Esophagus squamous epithelium (tissue), 5 donors: Measurements from ENCODE around the gene PHC2. TPM values are rescaled to one million over a fixed set of nuclear protein-coding genes. Genes with fewer than 3 reads are reported as not detected.

Experiments used
- DNase-seq: peaks from one replicate; lab custom pipeline; 2025; lab: John Stamatoyannopoulos, UW
- H3K27ac ChIP-seq, 4 donors: fragments of 200-600 bp; sonication (generic); one replicate each; pipeline ENCODE4 v1.5.1; 2016 to 2019; ENCODE audit warnings: mild to moderate bottlenecking in 1 of 4
- H3K27me3 ChIP-seq, 4 donors: fragments of 200-600 bp; sonication (generic); 1 replicate in 3 of 4; 2 replicates in 1 of 4; pipeline versions ENCODE4 v1.5.1 to v1.6.0; 2017 to 2021; ENCODE audit warnings: antibody characterized with exemption in 1 of 4
- H3K36me3 ChIP-seq, 3 donors: fragments of 200-600 bp; sonication (generic); one replicate each; pipeline ENCODE4 v1.5.1; 2016 to 2019
- H3K4me1 ChIP-seq, 3 donors: fragments of 200-600 bp; sonication (generic); one replicate each; pipeline ENCODE4 v1.5.1; 2017 to 2019
- H3K4me3 ChIP-seq, 4 donors: fragments of 200-600 bp; sonication (generic); 1 replicate in 3 of 4; 2 replicates in 1 of 4; pipeline ENCODE4 v1.5.1; 2016 to 2019; ENCODE audit warnings: mild to moderate bottlenecking in 2 of 4, moderate library complexity in 1 of 4
- H3K9me3 ChIP-seq, 3 donors: fragments of 200-600 bp; sonication (generic); one replicate each; pipeline ENCODE4 v1.5.1; 2016 to 2019
- CTCF ChIP-seq, 6 experiments: fragments of 450-650 bp in 4 of 6; fragments of 200-600 bp in 2 of 6; sonication (generic) in 2 of 6; IDR thresholded peaks; one replicate each; pipeline ENCODE4 v1.5.1; 2016 to 2019; ENCODE audit warnings: antibody characterized with exemption in 6 of 6, mild to moderate bottlenecking in 4 of 6, moderate library complexity in 4 of 6
- POLR2A ChIP-seq, 4 donors: fragments of 450-650 bp; IDR thresholded peaks; one replicate each; pipeline ENCODE4 v1.6.1; 2017; ENCODE audit warnings: antibody characterized with exemption in 4 of 4, mild to moderate bottlenecking in 4 of 4, moderate library complexity in 3 of 4
- WGBS, 2 donors: methylation state at CpG; one replicate each; pipeline ENCODE4 v1.1.5; 2018; 5-methylcytosine and 5-hydroxymethylcytosine counted together
- intact Hi-C: fragments of 100-400 bp; cut with DNase I; formaldehyde crosslinking; loops from one replicate; pipeline ENCODE4 v1.15.0; 2022
- total RNA-seq, 4 donors: library from RNA; depleted of rRNA; stranded (reverse); fragments of >200 nt; gene quantifications; one replicate each; pipeline ENCODE4 v1.1.0, GENCODE V29; 2016
- donor health status: DM: yes; HTN: yes; CAD: no.

Gene PHC2
- total RNA-seq, 4 donors from 2014 or later = 27.4 to 92.1 (median 50.6) TPM

GRCh38 chr1:33414879-33415278, 16.0 kb downstream of the PHC2 start:
- intact Hi-C loops = no loop called here
- TF ChIP-seq CTCF (IDR thresholded peaks at IDR 0.05) = no peak
- no peak for TF ChIP-seq POLR2A (IDR thresholded peaks at IDR 0.05)
- H3K4me1 ChIP-seq = peaks cover 0 to 11% (median 0%) of the 10 kb centered on the region in 3 donors

GRCh38 chr1:33410091-33410701, 20.7 kb downstream of the PHC2 start:
- DNase-seq = no peak
- H3K36me3 ChIP-seq = no peaks in the 10 kb centered on the region
- H3K9me3 ChIP-seq = peaks cover 0 to 4% (median 0%) of the 10 kb centered on the region in 3 donors
- H3K4me3 ChIP-seq = no peak overlapping the region
- TF ChIP-seq CTCF (IDR thresholded peaks at IDR 0.05) = no peak
- TF ChIP-seq POLR2A (IDR thresholded peaks at IDR 0.05) = no peak
- no peaks in the 10 kb centered on the region for H3K27me3 ChIP-seq
- 63 to 64% methylated on average over 4 to 5 of the region's 5 CpGs for WGBS, 2 donors
- H3K4me1 ChIP-seq = peaks cover 0 to 13% (median 0%) of the 10 kb centered on the region in 3 donors
- peak overlapping the region in 2 of 4 donors; percentile 30 to 50 for H3K27ac ChIP-seq
- intact Hi-C loops = no loop called here

More at GRCh38 chr1:33414879-33415278, 16.0 kb downstream of the PHC2 start:
- Histone ChIP-seq H3K4me3 (no peak overlapping the region), H3K27ac (no peak overlapping the region), H3K9me3 (peaks cover 0 to 34% (median 4%) of the 10 kb centered on the region in 3 donors), H3K36me3 (no peaks in the 10 kb centered on the region), H3K27me3 (no peaks in the 10 kb centered on the region)
- 82 to 87% methylated on average over 5 of the region's 5 CpGs for WGBS, 2 donors
- no peak for DNase-seq

- Histone ChIP-seq H3K27ac (no peak overlapping the region), H3K27me3 (no peaks in the 10 kb centered on the region), H3K36me3 (no peaks in the 10 kb centered on the region), H3K9me3 (no peaks in the 10 kb centered on the region), H3K4me1 (peaks cover 0 to 13% (median 0%) of the 10 kb centered on the region in 3 donors), H3K4me3 (no peak overlapping the region)
- TF ChIP-seq CTCF (IDR thresholded peaks at IDR 0.05) = no peak
- 69 to 73% methylated on average over 2 of the region's 2 CpGs for WGBS, 2 donors
- intact Hi-C loops = no loop called here
- no peak for DNase-seq
These were observed 22.8 kb downstream of the PHC2 start for GRCh38 chr1:33408093-33408436.

GRCh38 chr1:33407352-33408092, 23.4 kb downstream of the PHC2 start:
- no peaks in the 10 kb centered on the region for H3K36me3 ChIP-seq
- 63 to 67% methylated on average over 1 of the region's 1 CpG for WGBS, 2 donors
- TF ChIP-seq POLR2A (IDR thresholded peaks at IDR 0.05) (no peak), CTCF (IDR thresholded peaks at IDR 0.05) (no peak)
- DNase-seq = no peak
- H3K27me3 ChIP-seq = no peaks in the 10 kb centered on the region
- no peaks in the 10 kb centered on the region for H3K9me3 ChIP-seq
- no peak overlapping the region for H3K4me3 ChIP-seq
- intact Hi-C loops = no loop called here
- no peak overlapping the region for H3K27ac ChIP-seq
- peaks cover 0 to 13% (median 0%) of the 10 kb centered on the region in 3 donors for H3K4me1 ChIP-seq

GRCh38 chr1:33402206-33402605, 28.7 kb downstream of the PHC2 start:
- Histone ChIP-seq H3K9me3 (no peaks in the 10 kb centered on the region), H3K4me3 (no peak overlapping the region), H3K27ac (no peak overlapping the region), H3K36me3 (no peaks in the 10 kb centered on the region), H3K4me1 (no peaks in the 10 kb centered on the region), H3K27me3 (no peaks in the 10 kb centered on the region)
- TF ChIP-seq POLR2A (IDR thresholded peaks at IDR 0.05) = no peak
- DNase-seq = no peak
- WGBS, 2 donors = 90 to 100% methylated on average over 1 of the region's 1 CpG
- intact Hi-C loops = no loop called here
